HepG2 (cell line): ENCODE results near the gene SIX5. TPM values are rescaled to one million over a fixed set of nuclear protein-coding genes. Genes with fewer than 3 reads are reported as not detected.

Experiments
- KLF12 ChIP-seq: sonication (generic); formaldehyde crosslinking; IDR thresholded peaks from 2 replicates; pipeline ENCODE4 v1.4.0; 2020; ENCODE audit warnings: missing genetic modification reagents, borderline replicate concordance
- PAF1 ChIP-seq: IDR thresholded peaks from 2 replicates; pipeline ENCODE4 v1.6.1; 2016; ENCODE audit warnings: missing genetic modification reagents, missing compliant biosample characterization
- POGK ChIP-seq: sonication (generic); formaldehyde crosslinking; conservative IDR thresholded peaks from 2 replicates; pipeline ENCODE4 v1.8.0; 2022; ENCODE audit warnings: mild to moderate bottlenecking, moderate library complexity, missing genetic modification reagents
- RARA ChIP-seq: IDR thresholded peaks from 2 replicates; pipeline ENCODE4 v1.6.1; 2016; ENCODE audit warnings: missing genetic modification reagents, missing compliant biosample characterization
- SNAPC4 ChIP-seq: sonication (generic); formaldehyde crosslinking; IDR thresholded peaks from 2 replicates; pipeline ENCODE4 v1.4.0; 2020; ENCODE audit warnings: mild to moderate bottlenecking, missing genetic modification reagents
- TOE1 ChIP-seq: sonication (generic); formaldehyde crosslinking; IDR thresholded peaks from 2 replicates; pipeline ENCODE4 v1.4.0; 2020; ENCODE audit warnings: mild to moderate bottlenecking, missing genetic modification reagents
- ZBTB43 ChIP-seq: sonication (generic); formaldehyde crosslinking; conservative IDR thresholded peaks from 2 replicates; pipeline ENCODE4 v1.4.0; 2020; ENCODE audit warnings: missing genetic modification reagents
- ZNF484 ChIP-seq: sonication (generic); formaldehyde crosslinking; IDR thresholded peaks from 2 replicates; pipeline ENCODE4 v1.5.1; 2020; ENCODE audit warnings: mild to moderate bottlenecking, low read depth, missing genetic modification reagents, borderline replicate concordance
- ZNF496 ChIP-seq: sonication (generic); formaldehyde crosslinking; IDR thresholded peaks from 2 replicates; pipeline ENCODE4 v1.8.1; 2023; ENCODE audit warnings: mild to moderate bottlenecking, moderate library complexity, missing genetic modification reagents; ENCODE audit not compliant: insufficient replicate concordance
- ZNF510 ChIP-seq: sonication (generic); formaldehyde crosslinking; IDR thresholded peaks from 2 replicates; pipeline ENCODE4 v1.4.0; 2020; ENCODE audit warnings: low read depth, mild to moderate bottlenecking, missing genetic modification reagents
- ZNF766 ChIP-seq: sonication (generic); formaldehyde crosslinking; IDR thresholded peaks from 2 replicates; pipeline ENCODE4 v1.5.0; 2020; ENCODE audit warnings: missing genetic modification reagents, borderline replicate concordance
- polyA plus RNA-seq, 8 experiments: library from polyadenylated mRNA; depleted of rRNA in 3 of 8; stranded (reverse) in 7 of 8; unstranded in 1 of 8; fragments of >200 nt; fragmentation: Illumina TruSeq in 4 of 8; extraction: Trizol in 4 of 8; gene quantifications; 2 replicates each; pipeline versions ENCODE4 v1.2.1 to v1.2.3, GENCODE V29; 2011 to 2016; ENCODE audit warnings: low read depth in 4 of 8, missing spikeins in 1 of 8, mixed read lengths in 1 of 8; ENCODE audit not compliant: insufficient read depth in 1 of 8
- total RNA-seq, 5 experiments: library from RNA; depleted of rRNA; stranded (reverse); fragments of >200 nt; fragmentation: Illumina TruSeq; extraction: Trizol; gene quantifications; 2 replicates each; pipeline ENCODE4 v1.2.3, GENCODE V29; 2016; ENCODE audit warnings: low read depth in 1 of 5

Gene SIX5
- total and polyA plus RNA-seq, 2 of the 13 experiments (the other 11 are each of a cell fraction or from before 2014, with no cell fraction given) = 7.7 to 10.5 TPM

- TF ChIP-seq POGK (CRISPR knock-in tag) (no peak), ZBTB43 (CRISPR knock-in tag) (peak; percentile 79), SNAPC4 (no peak), RARA (CRISPR knock-in tag) (peak; percentile 26; the same call in 1 of the 2 replicates), TOE1 (CRISPR knock-in tag) (peak; percentile 62; the same call in 1 of the 2 replicates), ZNF766 (CRISPR knock-in tag) (peak; percentile 65; the same call in 1 of the 2 replicates), ZNF510 (no peak), KLF12 (CRISPR knock-in tag) (no peak), ZNF496 (CRISPR knock-in tag) (no peak), ZNF484 (CRISPR knock-in tag) (no peak), PAF1 (CRISPR knock-in tag) (no peak)
These were observed at the start of gene SIX5 (continued) for GRCh38 chr19:45768984-45769782.
